Activated naive CD4-positive, alpha-beta T cell treated with anti-CD3 and anti-CD28 coated beads for 36 hours (primary cell): ENCODE data around the gene CRX. TPM values are rescaled to one million over a fixed set of nuclear protein-coding genes. Genes with fewer than 3 reads are reported as not detected.
A peak's percentile ranks its signal among the peaks of the same experiment; 100 is the strongest.
"Not testable (repeated sequence)": the region's sequence is repeated elsewhere in the genome, so short reads cannot be mapped to it uniquely, and the experiment has no call there.

ENCODE experiments used
- CTCF ChIA-PET: fragments of 350-600 bp; sonication (Branson Sonifier 250); formaldehyde crosslinking; loops from one replicate; lab custom pipeline; 2021; ENCODE audit warnings: antibody characterized with exemption; lab: Charles Lee
- DNase-seq: peaks from one replicate; pipeline ENCODE4 v3.0.0-alpha.2; 2020
- H3K27ac Mint-ChIP-seq: one replicate; pipeline ENCODE4 v1.8.0; 2021; ENCODE audit warnings: mild to moderate bottlenecking, mixed read lengths
- H3K27me3 Mint-ChIP-seq: one replicate; pipeline ENCODE4 v1.8.0; 2021; ENCODE audit warnings: low read depth, mixed read lengths
- H3K36me3 Mint-ChIP-seq: one replicate; pipeline ENCODE4 v1.8.0; 2021; ENCODE audit warnings: low read depth, mixed read lengths
- H3K4me1 Mint-ChIP-seq: one replicate; pipeline ENCODE4 v1.8.0; 2021; ENCODE audit warnings: low read depth, mixed read lengths
- H3K4me3 Mint-ChIP-seq: one replicate; pipeline ENCODE4 v1.8.0; 2021; ENCODE audit warnings: mild to moderate bottlenecking, moderate library complexity, mixed read lengths
- H3K9me3 Mint-ChIP-seq: one replicate; pipeline ENCODE4 v1.8.0; 2021; ENCODE audit warnings: mixed read lengths
- intact Hi-C: fragments of 100-400 bp; cut with micrococcal nuclease; formaldehyde crosslinking; loops from one replicate; pipeline ENCODE4 v1.15.1; 2023
- total RNA-seq, 2 experiments: library from RNA; stranded (reverse); gene quantifications; one replicate each; pipeline ENCODE4 v1.2.3, GENCODE V29; 2021

The CRX gene
- total RNA-seq, 2 experiments from 2014 or later: not detected

- intact Hi-C loops: loop anchor here (1.0 to 2.0 kb wide), 2 partner anchors 50 to 73 kb away; no protein-coding TSS in a partner anchor
- Mint-ChIP-seq H3K27me3 (peaks cover 17% of the 10 kb centered on the region), H3K9me3 (no peaks in the 10 kb centered on the region), H3K27ac (no peak overlapping the region), H3K4me3 (no peak overlapping the region), H3K36me3 (peaks cover 1% of the 10 kb centered on the region), H3K4me1 (no peaks in the 10 kb centered on the region)
- DNase-seq: peak; percentile 93
- CTCF ChIA-PET: interaction anchor here (0.7 to 4.7 kb wide), 21 partner anchors 8 to 238 kb away, joined by 3 to 26 read pairs (median 4); no protein-coding TSS in a partner anchor
Observed at GRCh38 chr19:47863514-47863936, 41.8 kb downstream of the CRX start.

GRCh38 chr19:47865166-47865565 lies 43.4 kb downstream of the CRX start:
- H3K4me1 Mint-ChIP-seq: peaks cover 2% of the 10 kb centered on the region
- H3K27ac Mint-ChIP-seq: no peak overlapping the region
- H3K36me3 Mint-ChIP-seq: peaks cover 1% of the 10 kb centered on the region
- DNase-seq: no peak
- H3K4me3 Mint-ChIP-seq: no peak overlapping the region
- peaks cover 17% of the 10 kb centered on the region for H3K27me3 Mint-ChIP-seq
- CTCF ChIA-PET: interaction anchor here (0.6 to 4.7 kb wide), 7 partner anchors 12 to 275 kb away, joined by 3 to 26 read pairs (median 3); partner anchors contain the start of gene CRX
- H3K9me3 Mint-ChIP-seq: no peaks in the 10 kb centered on the region
- intact Hi-C loops: no loop called here

GRCh38 chr19:47878906-47879305 lies 57.2 kb downstream of the CRX start:
- no peak overlapping the region for H3K27ac Mint-ChIP-seq
- H3K4me1 Mint-ChIP-seq: no peaks in the 10 kb centered on the region
- H3K9me3 Mint-ChIP-seq: peaks cover 2% of the 10 kb centered on the region
- no peak overlapping the region for H3K4me3 Mint-ChIP-seq
- intact Hi-C loops: no loop called here
- peaks cover 11% of the 10 kb centered on the region for H3K27me3 Mint-ChIP-seq
- H3K36me3 Mint-ChIP-seq: no peaks in the 10 kb centered on the region
- CTCF ChIA-PET: interaction anchor here (1.7 kb wide), 1 partner anchor 15 kb away, joined by 5 read pairs; no protein-coding TSS in a partner anchor
- no peak for DNase-seq

- DNase-seq, H3K4me1 Mint-ChIP-seq, H3K27ac Mint-ChIP-seq, H3K9me3 Mint-ChIP-seq, intact Hi-C loops, H3K36me3 Mint-ChIP-seq, H3K4me3 Mint-ChIP-seq: not testable (repeated sequence)
- CTCF ChIA-PET: interaction anchor here (0.9 kb wide), 1 partner anchor 10 kb away, joined by 3 read pairs; no protein-coding TSS in a partner anchor
- peaks cover 10% of the 10 kb centered on the region for H3K27me3 Mint-ChIP-seq
Observed at GRCh38 chr19:47879385-47879784, 57.6 kb downstream of the CRX start.

- no peak overlapping the region for H3K27ac Mint-ChIP-seq
- H3K27me3 Mint-ChIP-seq: peaks cover 12% of the 10 kb centered on the region
- H3K4me1 Mint-ChIP-seq: no peaks in the 10 kb centered on the region
- no peak for DNase-seq
- intact Hi-C loops: no loop called here
- CTCF ChIA-PET: no interaction called here
- H3K9me3 Mint-ChIP-seq: peaks cover 2% of the 10 kb centered on the region
- no peaks in the 10 kb centered on the region for H3K36me3 Mint-ChIP-seq
- no peak overlapping the region for H3K4me3 Mint-ChIP-seq
Observed at GRCh38 chr19:47881757-47882156, 60.0 kb downstream of the CRX start.

GRCh38 chr19:47882890-47883289 lies 61.2 kb downstream of the CRX start:
- no peak for DNase-seq
- CTCF ChIA-PET: no interaction called here
- H3K9me3 Mint-ChIP-seq: peaks cover 2% of the 10 kb centered on the region
- H3K4me3 Mint-ChIP-seq: no peak overlapping the region
- no peaks in the 10 kb centered on the region for H3K36me3 Mint-ChIP-seq
- H3K4me1 Mint-ChIP-seq: no peaks in the 10 kb centered on the region
- peaks cover 12% of the 10 kb centered on the region for H3K27me3 Mint-ChIP-seq
- intact Hi-C loops: no loop called here
- no peak overlapping the region for H3K27ac Mint-ChIP-seq

GRCh38 chr19:47885067-47885463 lies 63.3 kb downstream of the CRX start:
- CTCF ChIA-PET: no interaction called here
- intact Hi-C loops: no loop called here
- no peaks in the 10 kb centered on the region for H3K4me1 Mint-ChIP-seq
- no peak overlapping the region for H3K4me3 Mint-ChIP-seq
- H3K27ac Mint-ChIP-seq: no peak overlapping the region
- DNase-seq: no peak
- peaks cover 9% of the 10 kb centered on the region for H3K27me3 Mint-ChIP-seq
- H3K9me3 Mint-ChIP-seq: no peaks in the 10 kb centered on the region
- H3K36me3 Mint-ChIP-seq: no peaks in the 10 kb centered on the region

- H3K27ac Mint-ChIP-seq: no peak within 1 kb of the TSS
- CTCF ChIA-PET: interaction anchor here (0.6 kb wide), 1 partner anchor 755 kb away, joined by 3 read pairs; no protein-coding TSS in a partner anchor
- H3K4me1 Mint-ChIP-seq: no peaks in the 10 kb centered on the region
- intact Hi-C loops: no loop called here
- H3K36me3 Mint-ChIP-seq: no peaks in the 10 kb centered on the region
- no peak within 1 kb of the TSS for H3K4me3 Mint-ChIP-seq
- no peaks in the 10 kb centered on the region for H3K9me3 Mint-ChIP-seq
- no peak for DNase-seq
- peaks cover 9% of the 10 kb centered on the region for H3K27me3 Mint-ChIP-seq
Observed at GRCh38 chr19:47886010-47886559, 64.3 kb downstream of the CRX start, which contains the start of gene SULT2A1. TSS of gene SULT2A1 (minus strand) at chr19:47886315. CDS start at chr19:47886257, 58 bp downstream.

GRCh38 chr19:47890865-47891621 lies 69.3 kb downstream of the CRX start:
- intact Hi-C loops: no loop called here
- Mint-ChIP-seq H3K27me3 (peaks cover 5% of the 10 kb centered on the region), H3K9me3 (no peaks in the 10 kb centered on the region), H3K36me3 (no peaks in the 10 kb centered on the region), H3K27ac (no peak overlapping the region), H3K4me1 (no peaks in the 10 kb centered on the region), H3K4me3 (no peak overlapping the region)
- DNase-seq: no peak
- CTCF ChIA-PET: interaction anchor here (0.9 to 1.2 kb wide), 2 partner anchors 26 to 386 kb away, joined by 3 read pairs; no protein-coding TSS in a partner anchor

GRCh38 chr19:47891622-47891922 lies 69.8 kb downstream of the CRX start:
- no peaks in the 10 kb centered on the region for H3K4me1 Mint-ChIP-seq
- no peaks in the 10 kb centered on the region for H3K36me3 Mint-ChIP-seq
- intact Hi-C loops: no loop called here
- no peak overlapping the region for H3K27ac Mint-ChIP-seq
- H3K4me3 Mint-ChIP-seq: no peak overlapping the region
- H3K9me3 Mint-ChIP-seq: no peaks in the 10 kb centered on the region
- peaks cover 2% of the 10 kb centered on the region for H3K27me3 Mint-ChIP-seq
- no peak for DNase-seq
- CTCF ChIA-PET: interaction anchor here (0.9 to 1.2 kb wide), 2 partner anchors 26 to 385 kb away, joined by 3 read pairs; no protein-coding TSS in a partner anchor

GRCh38 chr19:47891923-47892666 lies 70.4 kb downstream of the CRX start:
- no peaks in the 10 kb centered on the region for H3K36me3 Mint-ChIP-seq
- CTCF ChIA-PET: interaction anchor here (0.6 to 1.2 kb wide), 4 partner anchors 27 to 385 kb away, joined by 3 to 4 read pairs (median 3); no protein-coding TSS in a partner anchor
- H3K27ac Mint-ChIP-seq: no peak overlapping the region

More at GRCh38 chr19:47891923-47892666, 70.4 kb downstream of the CRX start:
- Mint-ChIP-seq H3K9me3 (no peaks in the 10 kb centered on the region), H3K4me3 (no peak overlapping the region), H3K4me1 (no peaks in the 10 kb centered on the region), H3K27me3 (peaks cover 2% of the 10 kb centered on the region)
- intact Hi-C loops: no loop called here
- no peak for DNase-seq
